Germinal center (tissue), 1 donor: Measurements from ENCODE around the gene ME3.

ENCODE experiments used
- DNase-seq: peaks from one replicate; pipeline ENCODE4 v3.0.0; 2012; ENCODE audit warnings: mixed read lengths, low spot score

Gene ME3

GRCh38 chr11:86692746-86693145 is 20.3 kb upstream of the ME3 start:
- no peak for DNase-seq

- DNase-seq: no peak
Measured at GRCh38 chr11:86692317-86692716, 19.9 kb upstream of the ME3 start.

GRCh38 chr11:86688398-86689179 is 16.2 kb upstream of the ME3 start:
- DNase-seq: no peak

- DNase-seq: no peak
Measured at GRCh38 chr11:86687185-86687778, 14.9 kb upstream of the ME3 start.

DNA sequence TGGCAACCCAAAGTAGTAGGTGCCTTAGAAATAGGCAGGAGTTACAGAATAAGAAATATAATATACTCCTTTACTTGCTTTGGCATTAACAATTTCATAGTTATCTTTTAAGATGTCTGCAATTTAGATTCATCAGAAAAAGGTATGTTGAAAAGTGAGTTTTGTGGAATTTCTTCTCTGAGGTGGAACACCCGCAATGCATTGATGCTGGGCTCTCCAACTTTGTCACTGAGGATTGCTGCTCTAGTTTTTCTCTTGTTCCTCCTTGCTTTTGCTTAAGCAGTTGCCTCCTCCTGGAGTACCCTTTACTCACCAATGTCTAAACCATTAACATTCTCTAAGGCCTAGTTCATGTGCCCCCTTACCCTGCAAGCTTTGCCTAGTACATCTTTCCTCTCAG is 14.1 kb upstream of the ME3 start:
- no peak for DNase-seq

GRCh38 chr11:86681483-86681756 is 9.0 kb upstream of the ME3 start:
- no peak for DNase-seq

- DNase-seq: no peak
Measured at GRCh38 chr11:86680716-86681482, 8.5 kb upstream of the ME3 start.

DNA sequence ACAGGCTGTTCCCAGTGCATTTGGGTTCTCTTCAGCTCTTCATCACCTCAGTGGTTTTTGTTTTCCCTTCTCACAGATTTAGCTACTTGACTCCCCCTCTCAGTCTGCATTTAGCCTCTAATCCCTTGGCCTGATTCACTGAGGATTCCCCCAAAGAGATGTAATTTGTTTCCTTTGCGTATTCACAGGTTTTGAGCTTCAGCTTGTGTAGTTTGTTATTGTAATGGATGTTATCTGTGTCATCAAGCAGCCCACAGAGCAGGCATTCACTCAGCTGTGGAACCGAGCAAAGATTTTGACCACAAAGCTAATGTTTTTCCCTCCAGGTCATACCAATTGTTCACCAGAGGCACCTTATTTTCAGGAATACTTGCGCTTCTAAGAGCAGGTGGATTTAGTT is 6.4 kb upstream of the ME3 start:
- DNase-seq: no peak

GRCh38 chr11:86678296-86678695 is 5.9 kb upstream of the ME3 start:
- no peak for DNase-seq

- no peak for DNase-seq
Measured at GRCh38 chr11:86676533-86677154, 4.2 kb upstream of the ME3 start.

DNA sequence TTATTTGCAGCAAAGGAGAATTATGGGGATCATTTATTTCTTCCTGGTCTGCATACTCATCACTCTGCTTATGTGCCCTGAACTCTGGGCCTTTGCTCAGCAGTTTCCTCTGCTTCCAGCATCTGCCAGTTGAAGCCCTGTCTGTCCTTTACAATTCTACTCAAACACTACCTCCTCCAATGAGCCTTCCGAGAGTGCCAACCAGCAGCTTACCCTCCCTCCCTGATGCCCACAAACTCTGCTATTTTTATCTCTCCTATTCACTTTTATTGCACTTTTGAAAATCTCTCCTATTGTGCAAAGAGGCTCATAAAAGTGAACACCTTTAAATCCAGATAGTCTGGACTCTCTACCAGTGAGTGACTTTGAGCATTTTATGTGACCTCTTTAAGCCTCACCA is 3.6 kb upstream of the ME3 start:
- no peak for DNase-seq

DNA sequence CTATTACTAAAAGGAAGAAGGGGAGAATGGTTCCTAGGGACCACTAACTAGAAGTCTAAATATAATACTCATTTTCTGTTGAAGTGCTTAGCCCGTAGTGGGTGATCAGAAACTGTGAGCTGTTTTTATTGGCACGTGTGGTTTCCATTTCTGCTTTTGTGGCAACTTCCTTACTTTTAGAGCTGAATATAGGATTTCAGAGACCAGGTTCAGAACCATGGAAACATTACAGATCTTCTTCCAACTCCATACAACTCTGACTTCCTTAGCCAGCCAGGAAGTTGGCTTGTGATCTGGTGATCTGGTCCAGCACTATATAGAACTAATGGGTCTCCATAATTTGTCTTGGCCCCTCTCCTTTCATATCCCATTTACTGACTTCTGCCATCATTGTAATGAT is 2.6 kb upstream of the ME3 start:
- DNase-seq: no peak

DNA sequence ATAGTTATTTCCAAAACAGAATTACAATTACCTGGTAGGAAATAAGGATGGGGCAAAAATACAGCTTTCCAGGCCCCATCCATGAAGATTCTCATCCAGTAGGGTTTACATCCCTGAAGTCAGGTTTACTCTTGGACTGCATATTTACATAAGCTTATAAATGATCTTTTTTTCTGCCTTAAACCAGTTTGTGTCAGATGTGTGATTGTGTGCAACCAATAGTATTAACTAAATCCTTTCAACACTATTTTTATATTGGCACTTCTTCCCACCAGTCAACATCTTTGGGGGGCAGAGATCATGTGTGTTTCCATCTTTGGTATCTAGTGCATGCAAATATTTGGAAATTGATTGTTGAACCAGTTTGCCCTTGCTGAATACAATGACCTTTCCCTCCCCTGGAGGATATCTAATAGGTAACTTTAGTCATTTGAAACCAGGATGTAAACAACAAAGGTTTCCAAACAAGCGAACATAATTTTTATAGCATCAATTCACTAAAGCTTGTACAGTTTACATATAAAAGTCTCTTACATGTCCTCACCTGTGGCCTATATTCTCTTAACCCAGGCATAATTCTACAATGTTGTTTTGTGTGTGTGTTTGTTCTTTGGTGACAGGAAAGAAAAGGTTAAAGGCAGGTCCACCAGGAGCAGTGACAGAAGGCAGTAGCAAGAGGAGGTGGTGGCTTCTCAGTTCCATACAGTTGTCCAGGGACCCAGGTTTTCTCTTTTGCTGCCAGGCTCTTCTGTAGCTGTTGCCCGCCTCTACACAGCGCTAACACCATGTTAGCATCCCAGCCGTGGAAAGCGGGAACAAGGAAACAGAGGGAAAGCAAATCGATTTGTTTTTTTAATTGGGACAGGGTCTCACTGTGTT is 1.7 kb upstream of the ME3 start:
- no peak for DNase-seq

GRCh38 chr11:86673055-86673843 is 833 bp upstream of the ME3 start:
- DNase-seq: no peak

DNA sequence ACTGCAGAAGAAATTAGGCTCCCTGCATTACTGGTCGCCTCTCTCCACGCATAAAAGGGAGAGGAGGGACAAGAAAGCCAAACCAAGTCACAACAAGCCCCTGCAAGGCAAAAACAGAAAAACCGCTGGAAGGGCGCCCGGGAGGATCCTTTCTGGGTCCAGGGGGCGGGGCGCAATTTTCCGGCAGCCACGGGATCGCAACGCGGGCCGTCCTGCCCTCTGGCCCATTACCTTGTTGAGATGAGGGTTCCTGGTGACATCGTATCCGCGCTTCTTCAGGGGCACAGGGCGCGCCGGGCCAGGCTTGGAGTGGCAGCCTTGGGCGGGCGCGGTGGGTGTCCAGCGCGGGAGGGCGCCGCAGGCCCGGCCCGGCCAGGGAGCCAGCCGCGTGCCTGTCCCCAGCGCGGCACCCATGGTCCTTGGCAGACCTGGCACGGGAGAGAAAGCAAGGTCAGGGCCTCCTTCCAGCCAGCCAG is 847 bp downstream of the ME3 start:
- no peak for DNase-seq

DNA sequence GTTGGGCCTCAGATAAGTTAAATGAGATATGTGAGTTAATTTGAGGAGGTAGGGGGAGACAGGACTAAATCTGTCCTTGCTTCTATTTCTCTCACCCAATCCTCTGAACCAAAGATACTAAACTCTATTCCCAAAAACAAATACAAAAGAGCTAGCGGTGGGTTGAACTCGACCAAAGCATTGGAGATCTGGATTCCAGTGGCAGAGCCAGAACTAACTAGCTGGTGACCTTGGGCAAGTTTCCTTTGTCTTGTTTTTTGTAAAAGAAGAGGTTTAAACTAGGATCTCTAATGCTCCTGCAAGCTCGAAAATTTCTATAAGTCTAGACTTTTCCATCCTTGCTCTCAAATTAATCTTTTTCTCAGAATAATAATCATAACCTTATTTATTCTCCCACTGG is 1.5 kb downstream of the ME3 start:
- DNase-seq: no peak

- no peak for DNase-seq
Measured at GRCh38 chr11:86670181-86670580, 2.2 kb downstream of the ME3 start.

DNA sequence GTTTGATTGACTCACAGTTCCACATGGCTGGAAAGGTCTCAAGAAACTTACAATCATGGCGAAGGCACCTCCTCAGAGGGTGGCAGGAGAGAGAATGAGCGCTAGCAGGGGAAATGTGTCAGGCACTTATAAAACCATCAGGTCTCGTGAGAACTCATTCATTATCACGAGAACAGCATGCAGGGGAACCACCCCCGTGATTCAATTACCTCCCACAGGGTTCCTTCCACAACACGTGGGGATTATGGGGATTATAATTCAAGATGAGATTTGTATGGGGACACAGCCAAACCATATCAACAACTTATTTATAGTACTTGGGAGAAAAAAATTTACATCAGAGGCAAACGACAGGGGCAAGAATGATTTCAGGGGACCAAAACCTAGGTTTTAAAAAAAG is 3.0 kb downstream of the ME3 start:
- no peak for DNase-seq

DNA sequence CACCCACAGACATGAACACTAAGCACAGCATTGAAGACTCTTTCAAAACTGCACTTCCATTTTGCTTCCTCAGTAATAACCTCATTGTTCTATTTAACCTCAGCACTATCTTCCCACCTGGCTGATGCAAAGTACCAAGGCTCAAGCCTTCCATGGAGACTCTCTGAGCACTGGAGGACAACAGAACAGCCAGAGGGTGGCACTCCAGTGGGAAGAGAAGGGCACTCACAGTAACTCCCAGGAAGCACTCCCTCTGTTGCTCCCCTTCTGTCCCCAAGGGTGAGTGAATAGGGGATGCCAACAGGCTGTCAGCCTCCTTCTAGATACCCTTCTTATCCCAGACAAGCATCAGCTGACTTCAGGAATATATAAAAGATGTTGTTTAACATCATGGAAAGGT is 3.5 kb downstream of the ME3 start:
- DNase-seq: no peak

GRCh38 chr11:86666193-86666592 is 6.2 kb downstream of the ME3 start:
- DNase-seq: no peak

- DNase-seq: no peak
Measured at GRCh38 chr11:86664930-86665329, 7.5 kb downstream of the ME3 start.
